Measurements from ENCODE around the gene CST3. TPM values are rescaled to one million over a fixed set of nuclear protein-coding genes. Genes with fewer than 3 reads are reported as not detected.

Gene CST3
- total RNA-seq, 2 donors from 2014 or later: 131 to 177 TPM

- Histone ChIP-seq H3K4me3 (ENCODE audit: low read length) (no peak overlapping the region), H3K9me3 (ENCODE audit: control insufficient read depth, low read length) (no peaks in the 10 kb centered on the region), H3K27me3 (ENCODE audit: control insufficient read depth, insufficient read depth, low read length, poor library complexity, severe bottlenecking) (no peaks in the 10 kb centered on the region), H3K4me1 (ENCODE audit: control insufficient read depth, insufficient read depth, low read length) (peaks cover 4% of the 10 kb centered on the region), H3K36me3 (ENCODE audit: control insufficient read depth, insufficient read depth, low read length) (no peaks in the 10 kb centered on the region), H3K9ac (ENCODE audit: extremely low read depth, low read length, poor library complexity, severe bottlenecking) (no peak overlapping the region), H3K27ac (ENCODE audit: low read depth, low read length) (no peak overlapping the region)
- H3K4me1 Mint-ChIP-seq: peaks cover 2% of the 10 kb centered on the region
- TF ChIP-seq, protein P1, sequence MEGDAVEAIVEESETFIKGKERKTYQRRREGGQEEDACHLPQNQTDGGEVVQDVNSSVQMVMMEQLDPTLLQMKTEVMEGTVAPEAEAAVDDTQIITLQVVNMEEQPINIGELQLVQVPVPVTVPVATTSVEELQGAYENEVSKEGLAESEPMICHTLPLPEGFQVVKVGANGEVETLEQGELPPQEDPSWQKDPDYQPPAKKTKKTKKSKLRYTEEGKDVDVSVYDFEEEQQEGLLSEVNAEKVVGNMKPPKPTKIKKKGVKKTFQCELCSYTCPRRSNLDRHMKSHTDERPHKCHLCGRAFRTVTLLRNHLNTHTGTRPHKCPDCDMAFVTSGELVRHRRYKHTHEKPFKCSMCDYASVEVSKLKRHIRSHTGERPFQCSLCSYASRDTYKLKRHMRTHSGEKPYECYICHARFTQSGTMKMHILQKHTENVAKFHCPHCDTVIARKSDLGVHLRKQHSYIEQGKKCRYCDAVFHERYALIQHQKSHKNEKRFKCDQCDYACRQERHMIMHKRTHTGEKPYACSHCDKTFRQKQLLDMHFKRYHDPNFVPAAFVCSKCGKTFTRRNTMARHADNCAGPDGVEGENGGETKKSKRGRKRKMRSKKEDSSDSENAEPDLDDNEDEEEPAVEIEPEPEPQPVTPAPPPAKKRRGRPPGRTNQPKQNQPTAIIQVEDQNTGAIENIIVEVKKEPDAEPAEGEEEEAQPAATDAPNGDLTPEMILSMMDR (conservative IDR thresholded peaks at IDR 0.05): no peak
- WGBS, 2 experiments (ENCODE audit: insufficient coverage in 1 of 2, insufficient read length in 1 of 2): 93 to 100% methylated on average over 1 of the region's 1 CpG
- DNase-seq: no peak
- H3K27ac Mint-ChIP-seq: no peak overlapping the region
- H3K27me3 Mint-ChIP-seq (ENCODE audit: insufficient read depth): peaks cover 4% of the 10 kb centered on the region
- no peaks in the 10 kb centered on the region for H3K9me3 Mint-ChIP-seq
- H3K4me3 Mint-ChIP-seq: no peak overlapping the region
- H3K36me3 Mint-ChIP-seq (ENCODE audit: low read depth): no peaks in the 10 kb centered on the region
Observed at GRCh38 chr20:23645575-23645974, 7.8 kb upstream of the CST3 start.

DNA sequence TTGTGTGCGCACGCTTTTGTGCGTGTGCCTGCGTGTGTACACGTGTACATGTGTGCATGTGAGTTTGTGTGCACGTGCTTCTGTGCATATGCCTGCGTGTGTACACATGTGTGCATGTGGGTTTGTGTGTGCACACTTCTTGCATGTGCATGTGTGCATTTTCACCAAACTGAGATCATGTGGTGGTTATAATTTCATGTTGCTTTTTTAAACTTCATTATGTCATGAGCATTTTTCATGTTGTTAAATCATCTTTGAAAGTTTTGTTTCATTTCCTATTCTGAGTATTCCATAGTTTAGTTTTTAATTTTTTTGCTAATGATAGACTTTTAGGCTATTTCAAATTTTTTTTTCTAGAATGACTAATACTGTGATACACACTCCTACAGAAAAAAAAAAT is 6.4 kb upstream of the CST3 start:
- Mint-ChIP-seq H3K27me3 (ENCODE audit: insufficient read depth) (peaks cover 4% of the 10 kb centered on the region), H3K4me3 (no peak overlapping the region)
- TF ChIP-seq, protein P1 (conservative IDR thresholded peaks at IDR 0.05): no peak

GRCh38 chr20:23643659-23644058 is 5.9 kb upstream of the CST3 start:
- Histone ChIP-seq H3K9me3 (ENCODE audit: control insufficient read depth, low read length) (no peaks in the 10 kb centered on the region), H3K27ac (ENCODE audit: low read depth, low read length) (no peak overlapping the region), H3K9ac (ENCODE audit: extremely low read depth, low read length, poor library complexity, severe bottlenecking) (no peak overlapping the region), H3K27me3 (ENCODE audit: control insufficient read depth, insufficient read depth, low read length, poor library complexity, severe bottlenecking) (no peaks in the 10 kb centered on the region), H3K4me3 (ENCODE audit: low read length) (no peak overlapping the region), H3K36me3 (ENCODE audit: control insufficient read depth, insufficient read depth, low read length) (no peaks in the 10 kb centered on the region), H3K4me1 (ENCODE audit: control insufficient read depth, insufficient read depth, low read length) (peaks cover 4% of the 10 kb centered on the region)
- H3K27ac Mint-ChIP-seq: no peak overlapping the region
- H3K27me3 Mint-ChIP-seq (ENCODE audit: insufficient read depth): peaks cover 4% of the 10 kb centered on the region
- TF ChIP-seq, protein P1 (conservative IDR thresholded peaks at IDR 0.05): no peak
- no peak for DNase-seq
- H3K36me3 Mint-ChIP-seq (ENCODE audit: low read depth): no peaks in the 10 kb centered on the region
- peaks cover 2% of the 10 kb centered on the region for H3K4me1 Mint-ChIP-seq
- no peak overlapping the region for H3K4me3 Mint-ChIP-seq
- H3K9me3 Mint-ChIP-seq: no peaks in the 10 kb centered on the region
- 88 to 97% methylated on average over 5 of the region's 6 CpGs for WGBS, 2 experiments (ENCODE audit: insufficient coverage in 1 of 2, insufficient read length in 1 of 2)

More for the DNA sequence above, 6.4 kb upstream of the CST3 start:
- Histone ChIP-seq H3K4me3 (ENCODE audit: low read length) (no peak overlapping the region), H3K36me3 (ENCODE audit: control insufficient read depth, insufficient read depth, low read length) (no peaks in the 10 kb centered on the region), H3K4me1 (ENCODE audit: control insufficient read depth, insufficient read depth, low read length) (peaks cover 4% of the 10 kb centered on the region), H3K27ac (ENCODE audit: low read depth, low read length) (no peak overlapping the region), H3K9ac (ENCODE audit: extremely low read depth, low read length, poor library complexity, severe bottlenecking) (no peak overlapping the region), H3K9me3 (ENCODE audit: control insufficient read depth, low read length) (no peaks in the 10 kb centered on the region), H3K27me3 (ENCODE audit: control insufficient read depth, insufficient read depth, low read length, poor library complexity, severe bottlenecking) (no peaks in the 10 kb centered on the region)
- H3K4me1 Mint-ChIP-seq: peaks cover 2% of the 10 kb centered on the region
- no peak overlapping the region for H3K27ac Mint-ChIP-seq
- H3K9me3 Mint-ChIP-seq: no peaks in the 10 kb centered on the region
- DNase-seq: no peak
- no peaks in the 10 kb centered on the region for H3K36me3 Mint-ChIP-seq (ENCODE audit: low read depth)
- 94 to 96% methylated on average over 6 to 7 of the region's 7 CpGs for WGBS, 2 experiments (ENCODE audit: insufficient coverage in 1 of 2, insufficient read length in 1 of 2)
